ENCODE data around the gene CALN1. TPM values are rescaled to one million over a fixed set of nuclear protein-coding genes. Genes with fewer than 3 reads are reported as not detected.

Gene CALN1
- polyA plus RNA-seq, 3 donors = under 0.01 TPM; not detected in 2

DNA sequence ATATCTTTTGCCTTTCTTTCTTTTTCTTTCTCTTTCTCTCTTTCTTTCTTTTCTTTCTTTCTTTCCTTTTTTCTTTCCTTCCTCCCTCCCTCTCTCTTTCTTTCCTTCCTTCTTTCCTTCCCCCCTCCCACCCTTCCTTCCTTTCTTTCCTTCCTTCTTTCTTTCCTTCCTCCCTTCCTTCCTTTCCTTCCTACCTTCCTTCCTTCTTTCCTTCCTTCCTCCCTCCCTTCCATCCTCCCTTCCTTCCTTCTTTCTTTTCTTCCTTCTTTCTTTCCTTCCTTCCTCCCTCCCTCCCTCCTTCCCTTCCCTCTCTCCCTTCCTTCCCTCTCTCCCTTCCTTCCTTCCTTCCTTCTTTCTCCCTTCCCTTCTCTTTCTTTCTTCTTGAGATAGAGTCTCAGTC, 25.5 kb upstream of the CALN1 start:
- Mint-ChIP-seq H3K36me3 (no peaks in the 10 kb centered on the region), H3K9me3 (peaks cover 0 to 6% (median 4%) of the 10 kb centered on the region in 7 donors), H3K4me1 (peaks cover 2% of the 10 kb centered on the region), H3K27ac (no peak overlapping the region), H3K27me3 (ENCODE audit: low read depth in 3 of 3) (peaks cover 0 to 4% (median 0%) of the 10 kb centered on the region in 3 donors), H3K4me3 (no peak overlapping the region)
- Histone ChIP-seq H3K4me3 (replicated peaks in 1 of 3; ENCODE audit: low read depth in 2 of 3, low read length in 3 of 3) (no peak overlapping the region), H3K36me3 (replicated peaks in 1 of 2; ENCODE audit: control insufficient read depth in 1 of 2, insufficient read depth in 2 of 2, low read length in 2 of 2) (no peaks in the 10 kb centered on the region), H3K27me3 (ENCODE audit: control insufficient read depth in 2 of 2, insufficient read depth in 2 of 2, low read length in 2 of 2) (no peaks in the 10 kb centered on the region), H3K79me2 (ENCODE audit: insufficient read depth, low read length) (no peaks in the 10 kb centered on the region), H3K27ac (ENCODE audit: low read depth in 1 of 2, low read length in 2 of 2) (no peak overlapping the region), H2AFZ (ENCODE audit: insufficient read depth, low read depth, low read length, poor library complexity, severe bottlenecking) (no peak overlapping the region), H4K20me1 (ENCODE audit: insufficient read depth, low read length) (no peaks in the 10 kb centered on the region), H3K9me3 (replicated peaks in 1 of 2; ENCODE audit: control insufficient read depth in 1 of 2, insufficient read depth in 1 of 2, low read length in 2 of 2) (no peaks in the 10 kb centered on the region), H3K9ac (ENCODE audit: insufficient read depth, low read length, poor library complexity, severe bottlenecking) (no peak overlapping the region), H3K4me2 (replicated peaks; ENCODE audit: extremely low read depth, low read length, poor library complexity, severe bottlenecking) (no peak overlapping the region), H3K4me1 (ENCODE audit: control insufficient read depth in 1 of 2, insufficient read depth in 2 of 2, low read length in 2 of 2) (no peaks in the 10 kb centered on the region)
- TF ChIP-seq, protein P1, sequence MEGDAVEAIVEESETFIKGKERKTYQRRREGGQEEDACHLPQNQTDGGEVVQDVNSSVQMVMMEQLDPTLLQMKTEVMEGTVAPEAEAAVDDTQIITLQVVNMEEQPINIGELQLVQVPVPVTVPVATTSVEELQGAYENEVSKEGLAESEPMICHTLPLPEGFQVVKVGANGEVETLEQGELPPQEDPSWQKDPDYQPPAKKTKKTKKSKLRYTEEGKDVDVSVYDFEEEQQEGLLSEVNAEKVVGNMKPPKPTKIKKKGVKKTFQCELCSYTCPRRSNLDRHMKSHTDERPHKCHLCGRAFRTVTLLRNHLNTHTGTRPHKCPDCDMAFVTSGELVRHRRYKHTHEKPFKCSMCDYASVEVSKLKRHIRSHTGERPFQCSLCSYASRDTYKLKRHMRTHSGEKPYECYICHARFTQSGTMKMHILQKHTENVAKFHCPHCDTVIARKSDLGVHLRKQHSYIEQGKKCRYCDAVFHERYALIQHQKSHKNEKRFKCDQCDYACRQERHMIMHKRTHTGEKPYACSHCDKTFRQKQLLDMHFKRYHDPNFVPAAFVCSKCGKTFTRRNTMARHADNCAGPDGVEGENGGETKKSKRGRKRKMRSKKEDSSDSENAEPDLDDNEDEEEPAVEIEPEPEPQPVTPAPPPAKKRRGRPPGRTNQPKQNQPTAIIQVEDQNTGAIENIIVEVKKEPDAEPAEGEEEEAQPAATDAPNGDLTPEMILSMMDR (IDR thresholded peaks at IDR 0.05) = no peak
- intact Hi-C loops (cut with micrococcal nuclease) = no loop called here
- no peak for DNase-seq

DNA sequence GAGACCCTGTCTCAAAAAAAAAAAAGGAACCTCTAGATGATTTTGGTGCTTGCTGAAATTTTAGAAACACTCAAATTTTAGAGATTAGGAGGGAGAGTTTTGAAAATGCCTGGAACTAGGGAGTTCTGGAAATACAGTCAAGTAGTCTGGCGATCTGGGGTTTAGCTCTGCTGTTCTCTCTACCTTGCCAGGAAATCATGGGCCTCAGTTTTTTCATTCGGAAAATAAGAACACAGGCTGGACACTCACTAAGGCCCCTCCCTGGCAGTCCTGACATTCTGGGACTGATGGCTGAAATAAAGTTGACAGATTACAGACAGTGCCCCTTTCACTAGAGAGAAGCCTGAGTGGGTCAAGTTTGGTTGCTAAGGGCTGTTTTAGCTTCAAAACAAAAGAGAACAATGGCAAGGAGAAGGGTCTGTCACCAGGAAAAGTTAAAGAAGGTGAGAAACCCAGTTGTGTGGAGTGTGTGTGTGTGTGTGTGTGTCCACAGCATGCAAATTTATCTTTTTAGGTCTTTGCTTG, 25.0 kb upstream of the CALN1 start:
- no peaks in the 10 kb centered on the region for H3K36me3 ChIP-seq (replicated peaks in 1 of 2; ENCODE audit: control insufficient read depth in 1 of 2, insufficient read depth in 2 of 2, low read length in 2 of 2)
- H3K4me3 ChIP-seq (replicated peaks in 1 of 3; ENCODE audit: low read depth in 2 of 3, low read length in 3 of 3) = no peak overlapping the region
- H2AFZ ChIP-seq (ENCODE audit: insufficient read depth, low read depth, low read length, poor library complexity, severe bottlenecking) = no peak overlapping the region
- H3K4me1 ChIP-seq (ENCODE audit: control insufficient read depth in 1 of 2, insufficient read depth in 2 of 2, low read length in 2 of 2) = no peaks in the 10 kb centered on the region
- DNase-seq = no peak
- TF ChIP-seq, protein P1 (IDR thresholded peaks at IDR 0.05) = no peak
- H3K9me3 Mint-ChIP-seq = peaks cover 0 to 6% (median 4%) of the 10 kb centered on the region in 7 donors
- H3K4me3 Mint-ChIP-seq = no peak overlapping the region
- H3K27ac Mint-ChIP-seq = no peak overlapping the region
- no peaks in the 10 kb centered on the region for H3K79me2 ChIP-seq (ENCODE audit: insufficient read depth, low read length)
- no peaks in the 10 kb centered on the region for H3K36me3 Mint-ChIP-seq
- no peak overlapping the region for H3K27ac ChIP-seq (ENCODE audit: low read depth in 1 of 2, low read length in 2 of 2)
- H3K9ac ChIP-seq (ENCODE audit: insufficient read depth, low read length, poor library complexity, severe bottlenecking) = no peak overlapping the region
- H4K20me1 ChIP-seq (ENCODE audit: insufficient read depth, low read length) = no peaks in the 10 kb centered on the region
- no peak overlapping the region for H3K4me2 ChIP-seq (replicated peaks; ENCODE audit: extremely low read depth, low read length, poor library complexity, severe bottlenecking)
- peaks cover 2% of the 10 kb centered on the region for H3K4me1 Mint-ChIP-seq
- WGBS (ENCODE audit: insufficient coverage) = 94% methylated on average over 2 of the region's 2 CpGs
- intact Hi-C loops (cut with micrococcal nuclease) = no loop called here
- no peaks in the 10 kb centered on the region for H3K9me3 ChIP-seq (replicated peaks in 1 of 2; ENCODE audit: control insufficient read depth in 1 of 2, insufficient read depth in 1 of 2, low read length in 2 of 2)
- no peaks in the 10 kb centered on the region for H3K27me3 ChIP-seq (ENCODE audit: control insufficient read depth in 2 of 2, insufficient read depth in 2 of 2, low read length in 2 of 2)
- peaks cover 0 to 5% (median 0%) of the 10 kb centered on the region in 3 donors for H3K27me3 Mint-ChIP-seq (ENCODE audit: low read depth in 3 of 3)

All from CD14-positive monocyte (primary cell).